NCI-H1092 (cell line): ENCODE data around the gene ZMYM5.
"Not testable (repeated sequence)": the region's sequence is repeated elsewhere in the genome, so short reads cannot be mapped to it uniquely, and the experiment has no call there.

Experiments used
- DNase-seq: peaks from one replicate; lab custom pipeline; 2025; lab: John Stamatoyannopoulos, UW

The ZMYM5 gene

DNA sequence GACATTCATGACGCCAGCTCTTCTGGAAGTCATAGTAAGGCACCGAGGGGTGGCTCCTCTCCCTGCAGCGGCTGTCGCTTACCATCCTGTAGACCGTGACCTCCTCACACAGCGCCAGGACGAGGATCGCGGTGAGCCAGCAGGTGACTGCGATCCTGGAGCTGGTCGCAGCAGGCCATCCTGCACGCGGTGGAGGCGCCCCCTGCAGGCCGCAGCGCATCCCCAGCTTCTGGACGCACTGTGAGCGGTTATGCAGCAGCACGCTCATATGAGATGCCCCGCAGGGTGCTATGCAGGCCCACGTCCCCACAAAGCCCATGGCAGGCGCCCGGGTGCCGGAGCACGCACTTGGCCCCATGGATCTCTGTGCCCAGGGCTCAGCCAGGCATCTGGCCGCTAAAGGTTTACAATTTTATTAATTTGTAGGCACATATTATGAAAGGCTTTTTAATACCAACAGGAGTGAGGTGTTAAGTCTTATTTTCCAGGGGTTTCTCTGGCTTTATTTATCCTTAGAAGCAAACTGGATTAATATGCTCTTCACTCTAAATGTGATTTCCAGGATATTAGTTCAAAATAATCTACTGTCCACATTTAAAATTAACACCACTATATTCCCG lies 45.1 kb downstream of the ZMYM5 start:
- DNase-seq, result no peak

DNA sequence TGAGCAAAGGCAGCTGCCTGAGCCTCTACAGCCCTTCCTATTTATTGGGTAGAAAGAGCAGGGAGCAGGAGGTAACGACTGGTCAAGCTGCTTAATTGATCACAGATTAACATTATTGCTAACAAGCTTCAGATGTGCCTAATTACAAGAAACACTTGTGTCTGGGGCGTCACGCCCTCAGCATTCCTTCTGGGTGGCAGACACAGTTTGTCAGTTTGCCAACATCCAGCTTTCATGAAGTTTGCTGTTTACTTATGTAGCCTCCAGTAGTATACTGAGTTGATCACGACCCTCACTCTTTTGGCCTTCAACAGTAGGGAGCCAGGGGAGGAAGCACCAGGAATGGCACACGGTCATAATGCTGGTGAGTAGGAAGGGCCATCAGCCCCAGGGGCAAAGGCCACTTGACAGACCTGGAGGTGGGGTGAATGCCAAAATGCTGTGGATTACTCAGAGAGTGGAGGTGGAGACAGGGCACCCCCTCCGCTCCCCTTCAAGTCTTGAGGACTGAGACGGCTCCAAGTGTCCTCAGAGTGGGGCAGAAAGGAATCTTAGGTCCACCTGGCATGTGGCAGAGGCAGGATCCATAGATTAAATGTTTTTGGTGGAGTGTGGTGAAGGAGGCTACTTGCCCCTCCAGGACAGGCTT lies 45.8 kb downstream of the ZMYM5 start:
- no peak for DNase-seq

DNA sequence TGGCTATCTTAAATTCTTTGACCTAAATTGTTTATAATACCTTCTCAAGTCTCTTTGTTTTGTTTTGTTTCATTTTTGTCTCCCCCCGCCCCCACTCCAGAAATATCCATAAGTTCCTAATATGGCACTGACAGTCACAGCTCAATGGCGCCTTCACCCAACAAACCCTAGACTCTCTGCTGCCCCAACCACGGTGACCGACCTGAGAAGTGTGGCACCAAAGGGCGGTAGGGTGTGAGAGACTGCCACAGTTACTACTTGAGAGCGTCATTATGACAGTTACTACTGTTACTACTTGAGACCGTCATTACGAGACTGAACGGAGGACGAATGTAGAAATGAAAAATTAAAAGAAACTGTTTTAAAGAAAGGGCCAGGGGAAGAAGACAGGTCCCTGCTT lies 46.3 kb downstream of the ZMYM5 start:
- no peak for DNase-seq

DNA sequence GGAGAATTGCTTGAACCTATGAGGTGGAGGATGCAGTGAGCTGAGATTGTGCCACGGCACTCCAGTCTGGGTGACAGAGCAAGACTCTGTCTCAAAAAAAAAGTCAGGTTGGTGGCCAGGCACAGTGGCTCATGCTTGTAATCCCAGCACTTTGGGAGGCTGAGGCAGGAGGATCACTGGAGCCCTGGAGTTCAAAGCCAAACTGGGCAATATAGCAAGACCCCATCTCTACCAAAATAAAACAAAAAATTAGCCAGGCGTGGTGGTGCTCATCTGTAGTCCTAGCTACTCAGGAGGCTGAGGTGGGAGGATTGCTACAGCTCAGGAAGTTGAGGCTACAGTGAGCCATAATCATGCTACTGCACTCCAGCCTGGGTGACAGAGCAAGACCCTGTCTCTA lies 47.6 kb downstream of the ZMYM5 start:
- not testable (repeated sequence) for DNase-seq

DNA sequence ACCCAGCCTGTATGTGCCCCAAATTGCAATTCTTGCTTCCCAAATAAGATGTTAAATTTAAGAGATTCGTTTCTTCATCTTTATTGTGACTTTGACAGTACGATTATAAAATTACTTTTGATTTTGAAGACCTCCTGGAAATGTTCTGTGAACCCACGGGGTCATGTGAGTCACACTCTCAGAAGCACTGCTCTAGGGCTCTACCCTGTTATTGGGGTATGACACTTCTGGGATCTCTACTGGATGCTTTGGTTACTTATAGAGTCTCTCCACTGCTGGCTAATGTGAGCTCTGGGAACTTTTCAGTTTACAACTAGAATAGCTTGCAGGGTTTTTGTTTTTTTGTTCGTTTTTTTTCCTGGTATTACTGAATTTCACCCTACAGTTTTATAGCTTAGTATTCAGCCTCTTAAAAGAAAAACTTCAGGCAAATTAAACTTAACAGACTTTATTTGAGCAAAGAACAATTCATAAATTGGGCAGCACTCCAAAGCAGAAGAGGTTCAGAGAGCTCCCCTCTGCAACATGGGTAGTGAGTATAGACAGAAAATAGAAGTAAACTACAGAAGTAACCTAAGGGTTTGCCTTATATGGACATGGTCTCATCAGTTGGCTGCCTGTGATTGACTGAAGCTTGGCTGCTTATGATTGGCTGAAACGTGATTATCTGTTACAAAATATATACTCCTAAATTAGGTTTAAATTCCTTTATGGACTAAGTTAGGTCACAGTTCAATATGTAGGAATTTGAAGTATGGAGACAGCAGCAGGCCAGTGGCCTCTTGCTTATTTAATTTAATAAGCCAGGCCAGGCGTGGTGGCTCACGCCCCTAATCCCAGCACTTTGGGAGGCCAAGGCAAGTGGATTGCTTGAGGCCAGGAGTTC lies 52.2 kb downstream of the ZMYM5 start:
- DNase-seq, result no peak

DNA sequence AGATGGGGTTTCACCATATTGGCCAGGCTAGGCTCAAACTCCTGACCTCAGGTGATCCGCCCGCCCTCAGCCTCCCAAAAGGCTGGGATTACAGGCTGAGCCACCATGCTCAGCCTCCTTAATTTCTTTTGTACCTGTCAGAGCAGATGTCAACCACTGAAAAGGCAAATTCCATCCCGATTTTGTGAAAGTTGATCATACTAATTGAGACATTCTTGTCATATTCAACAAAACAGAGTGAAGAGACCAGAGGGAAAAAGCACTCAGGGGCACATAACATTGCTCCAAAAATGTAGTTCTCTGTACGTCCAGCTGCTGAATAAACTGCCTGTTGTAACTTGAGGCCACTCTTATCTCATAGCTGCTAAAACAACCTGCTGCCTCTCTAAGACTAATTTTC lies 53.3 kb downstream of the ZMYM5 start:
- DNase-seq, result no peak

DNA sequence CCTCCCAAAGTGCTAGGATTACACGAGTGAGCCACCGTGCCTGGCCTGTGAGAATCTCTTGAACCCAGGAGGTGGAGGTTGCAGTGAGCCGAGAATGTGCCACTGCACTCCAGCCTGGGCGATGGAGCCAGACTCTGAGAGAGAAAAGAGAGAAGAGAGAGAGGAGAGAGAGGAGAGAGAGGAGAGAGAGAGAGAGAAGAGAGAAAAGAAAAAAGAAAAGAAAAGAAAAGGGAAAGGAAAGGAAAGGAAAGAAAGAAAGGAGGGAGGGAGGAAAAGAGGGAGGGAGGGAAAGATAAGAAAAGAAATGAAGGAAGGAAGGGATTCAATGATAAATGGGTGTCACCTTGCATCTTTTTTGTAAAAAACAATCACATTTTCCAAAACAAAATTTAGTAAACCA lies 57.7 kb downstream of the ZMYM5 start:
- DNase-seq, result no peak

DNA sequence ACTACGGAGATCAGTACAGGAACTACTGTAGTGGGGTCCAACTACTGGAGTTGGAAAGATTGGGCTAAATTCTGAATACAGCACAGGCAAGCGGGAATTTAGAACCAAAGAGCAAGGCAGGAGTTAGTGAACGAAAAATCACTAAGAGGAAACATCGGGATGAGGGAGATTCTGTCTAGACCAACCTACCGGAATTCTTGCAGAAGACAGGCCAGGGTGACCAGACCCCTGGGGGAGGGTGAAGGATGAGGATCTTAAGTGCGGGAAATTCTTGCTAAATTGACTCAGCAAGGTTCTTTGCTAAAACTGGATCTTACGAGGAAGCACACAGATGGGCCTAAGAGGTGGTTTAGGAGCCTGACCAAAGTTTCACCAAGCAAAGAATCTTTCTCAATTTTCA lies 67.5 kb downstream of the ZMYM5 start:
- DNase-seq, result no peak

DNA sequence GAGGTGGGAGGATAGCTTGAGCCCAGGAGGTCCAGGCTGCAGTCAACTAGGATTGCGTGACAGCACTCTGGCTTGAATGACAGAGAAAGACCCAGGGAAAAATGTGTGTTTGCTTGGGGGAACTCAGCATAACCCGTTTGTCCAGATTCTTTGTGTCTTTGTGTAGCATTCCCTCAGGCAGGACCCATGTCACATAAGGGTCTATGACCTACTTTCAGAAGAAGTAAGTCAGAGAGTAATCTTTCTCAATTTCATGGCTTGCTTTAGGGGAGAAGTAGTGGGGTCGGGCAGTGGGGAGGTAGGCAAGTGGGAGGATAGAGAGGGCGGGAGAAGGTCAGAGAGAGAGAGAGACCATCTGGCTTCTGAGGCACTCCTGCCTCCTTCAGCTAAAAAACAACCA lies 68.8 kb downstream of the ZMYM5 start:
- no peak for DNase-seq

DNA sequence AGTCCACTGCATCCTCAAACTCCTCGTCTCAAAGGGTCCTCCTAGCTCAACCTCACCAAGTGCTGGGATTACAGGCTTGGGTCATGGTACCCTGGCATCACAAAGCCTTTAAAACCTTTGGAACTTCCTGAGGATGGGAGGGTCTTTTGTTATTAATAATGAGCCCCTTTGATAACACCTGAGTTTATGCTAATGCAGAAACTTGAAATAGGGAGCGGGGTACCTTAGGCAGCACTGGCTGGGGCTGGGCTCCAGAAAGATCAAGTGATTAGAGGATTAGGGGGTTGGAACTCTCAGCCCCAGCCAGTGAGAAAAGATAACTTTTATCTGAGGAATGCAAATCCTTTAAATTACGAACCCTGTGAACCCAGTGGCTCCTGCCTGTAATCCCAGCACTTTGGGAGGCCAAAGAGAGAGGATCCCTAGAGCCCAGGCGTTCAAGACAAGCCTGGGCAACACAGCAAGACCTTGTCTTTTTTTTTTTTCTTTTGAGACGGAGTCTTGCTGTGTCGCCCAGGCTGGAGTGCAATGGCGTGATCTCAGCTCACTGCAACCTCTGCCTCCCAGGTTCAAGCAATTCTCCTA lies 71.4 kb downstream of the ZMYM5 start:
- no peak for DNase-seq

DNA sequence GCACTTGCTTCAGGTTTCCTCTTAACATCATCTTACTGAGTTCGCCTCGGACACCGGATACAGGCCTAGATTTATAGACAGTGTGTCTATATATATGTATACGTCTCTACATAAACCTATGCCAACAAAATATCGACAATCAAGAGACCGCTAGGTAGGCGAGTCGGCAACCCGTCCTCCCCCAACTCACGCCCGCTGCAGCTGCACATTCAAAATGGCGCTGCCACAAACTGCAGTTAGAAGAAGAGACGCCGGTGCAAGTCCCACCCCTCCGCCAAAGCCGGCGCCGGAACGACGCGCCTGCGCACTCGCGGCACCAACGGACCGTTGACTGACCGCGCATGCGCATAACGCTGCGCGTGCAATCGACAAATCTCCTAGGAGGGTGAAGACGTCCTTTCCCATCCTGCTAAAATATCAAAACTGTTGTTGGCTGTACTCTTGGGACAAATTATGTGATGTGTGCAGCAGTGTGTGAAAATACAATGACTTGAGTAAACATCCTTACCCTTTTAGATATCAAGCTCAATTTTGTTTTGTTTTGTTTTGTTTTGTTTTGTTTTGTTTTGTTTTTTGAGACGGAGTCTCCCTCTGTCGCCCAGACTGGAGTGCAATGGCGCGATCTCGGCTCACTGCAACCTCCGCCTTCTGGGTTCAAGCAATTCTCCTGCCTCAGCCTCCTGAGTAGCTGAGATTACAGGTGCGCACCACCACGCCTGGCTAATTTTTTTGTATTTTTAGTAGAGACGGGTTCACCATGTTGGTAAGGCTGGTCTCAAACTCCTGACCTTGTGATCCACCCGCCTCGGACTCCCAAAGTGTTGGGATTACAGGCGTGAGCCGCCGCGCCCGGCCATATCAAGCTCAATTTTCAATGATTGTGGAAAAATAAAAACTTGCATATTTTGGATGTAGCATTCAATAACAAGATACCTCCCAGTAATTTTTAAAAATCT lies 80.4 kb downstream of the ZMYM5 start, which contains the start of gene PSPC1:
TSS of gene PSPC1 (minus strand) at position 219 of the 956 bp plus-strand sequence. CDS start at position 31, 188 bp downstream.
- peak; percentile 96 for DNase-seq

DNA sequence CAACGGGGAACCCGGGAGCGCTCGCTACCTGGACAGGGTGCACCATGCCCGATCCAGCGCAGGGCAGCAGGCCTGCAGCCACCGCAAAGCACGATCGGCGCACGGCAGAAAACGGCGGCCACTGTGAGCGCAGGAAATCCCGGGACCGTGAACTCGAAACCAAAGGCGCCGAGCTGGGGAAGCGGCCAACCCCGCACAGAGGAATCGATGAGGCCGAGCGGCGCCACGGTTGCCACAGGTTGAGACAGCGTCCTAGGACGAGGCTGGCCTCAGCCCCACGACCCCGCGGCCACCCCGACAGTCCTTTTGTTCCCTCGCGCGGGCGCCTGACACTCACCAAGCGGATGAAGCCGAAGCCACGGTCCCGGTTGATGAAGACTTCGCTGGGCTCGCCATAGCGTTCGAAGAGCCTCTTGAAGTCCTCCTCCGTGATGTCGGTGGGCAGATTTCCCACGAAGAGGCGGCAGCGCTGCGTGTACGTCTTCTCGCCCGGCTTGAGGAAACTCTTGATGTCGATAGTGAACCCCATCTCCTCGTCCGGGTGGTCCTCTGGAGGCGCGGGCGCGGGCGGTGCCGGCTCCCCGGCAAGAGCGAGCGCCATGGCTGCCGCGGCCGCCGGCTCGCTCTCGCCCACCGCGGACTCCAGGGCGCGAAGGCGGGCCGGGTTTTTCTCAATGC lies 81.3 kb downstream of the ZMYM5 start:
- DNase-seq, result peak; percentile 20

DNA sequence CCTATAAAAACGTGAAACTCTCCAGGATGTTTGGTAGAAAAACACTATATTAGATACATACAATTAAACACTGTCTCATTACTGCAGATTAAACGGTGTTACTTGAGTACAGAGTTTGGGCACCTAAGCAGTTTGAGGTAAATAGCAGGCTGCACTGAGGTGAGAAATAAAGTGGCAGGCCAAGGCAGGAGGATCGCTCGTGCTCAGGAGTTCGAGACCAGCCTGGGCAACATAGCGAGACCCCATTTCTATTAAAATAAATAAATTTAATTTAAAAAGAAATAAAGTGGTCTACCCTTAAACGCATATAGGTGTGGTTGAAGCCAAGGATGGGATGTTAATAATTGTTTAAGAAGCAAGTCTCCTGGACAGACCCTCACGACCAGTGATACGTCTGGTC lies 81.9 kb downstream of the ZMYM5 start:
- DNase-seq, result no peak

DNA sequence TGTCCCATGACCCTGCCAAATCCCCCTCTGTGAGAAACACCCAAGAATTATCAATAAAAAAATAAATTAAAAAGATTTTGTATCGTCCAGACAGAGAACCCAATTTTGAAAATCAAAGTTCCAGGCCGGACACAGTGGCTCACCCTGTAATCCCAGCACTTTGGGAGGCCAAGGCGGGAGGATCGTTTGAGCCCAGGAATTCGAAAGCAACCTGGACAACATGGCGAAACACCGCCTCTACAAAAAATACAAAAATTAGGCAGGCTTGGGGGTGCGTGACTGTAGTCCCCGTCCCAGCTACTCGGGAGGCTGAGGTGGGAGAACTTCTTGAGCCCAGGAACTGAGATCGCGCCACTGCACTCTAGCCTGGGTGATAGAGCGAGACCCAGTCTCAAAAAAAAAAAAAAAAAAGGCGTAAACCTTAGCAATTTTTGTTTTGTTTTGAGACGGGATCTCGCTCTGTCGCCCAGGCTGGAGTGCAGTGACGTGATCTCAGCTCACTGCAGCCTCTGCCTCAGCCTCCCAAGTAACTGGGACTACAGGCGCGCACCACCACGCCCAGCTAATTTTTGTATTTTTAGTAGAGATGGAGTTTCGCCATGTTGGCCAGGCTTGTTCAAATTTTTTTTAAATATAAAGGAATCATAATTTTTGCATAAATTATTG lies 82.6 kb downstream of the ZMYM5 start:
- DNase-seq, result not testable (repeated sequence)
